HG03558 (cell line): ENCODE results near the gene KCNIP1.

ENCODE experiments used
- ATAC-seq: cut with Tn5 transposase; IDR thresholded peaks from one replicate; pipeline ENCODE4 v1.9.1; 2021; ENCODE audit warnings: moderate number of reproducible peaks; ENCODE audit not compliant: unreplicated experiment; ENCODE audit errors: extremely low read depth

The KCNIP1 gene

DNA sequence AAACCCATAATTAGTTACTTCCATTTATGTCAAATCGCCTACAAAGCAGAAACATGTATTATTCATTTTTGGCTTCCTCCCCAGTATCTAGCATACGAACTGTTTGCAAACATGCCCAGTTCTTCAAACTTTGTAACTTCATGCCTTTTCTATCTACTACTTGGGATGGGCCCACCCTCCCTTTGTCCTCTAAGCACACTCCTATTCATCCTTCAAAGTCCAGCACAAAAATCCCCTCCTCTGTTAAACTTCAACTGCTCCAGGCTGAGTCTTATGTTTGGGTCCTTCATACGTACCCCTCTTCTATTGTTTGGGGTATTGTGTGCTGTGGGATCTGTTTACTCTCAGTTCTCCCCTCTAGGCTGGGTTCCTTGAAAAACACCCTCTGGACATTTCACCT, 55.5 kb downstream of the KCNIP1 start:
- no peak for ATAC-seq

DNA sequence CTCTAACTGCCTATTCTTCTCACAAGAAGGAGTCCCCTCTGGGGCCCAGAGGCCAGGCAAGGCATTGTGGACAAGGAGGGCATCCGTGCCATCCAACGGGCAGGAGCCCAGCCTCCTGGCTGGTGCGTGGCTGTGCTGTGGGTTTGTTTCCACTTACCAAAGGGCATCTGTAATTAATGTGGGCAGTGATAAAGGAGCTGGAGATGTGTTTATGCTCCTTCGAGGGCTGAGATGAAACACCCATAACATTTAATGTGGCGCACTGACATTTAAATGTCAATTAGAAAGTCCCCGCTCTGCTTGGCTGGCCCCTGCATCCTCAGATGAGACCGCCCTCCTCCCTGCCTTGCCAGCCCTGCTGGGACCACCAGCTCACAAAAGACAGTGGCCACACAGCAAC, 57.1 kb downstream of the KCNIP1 start:
- no peak for ATAC-seq

DNA sequence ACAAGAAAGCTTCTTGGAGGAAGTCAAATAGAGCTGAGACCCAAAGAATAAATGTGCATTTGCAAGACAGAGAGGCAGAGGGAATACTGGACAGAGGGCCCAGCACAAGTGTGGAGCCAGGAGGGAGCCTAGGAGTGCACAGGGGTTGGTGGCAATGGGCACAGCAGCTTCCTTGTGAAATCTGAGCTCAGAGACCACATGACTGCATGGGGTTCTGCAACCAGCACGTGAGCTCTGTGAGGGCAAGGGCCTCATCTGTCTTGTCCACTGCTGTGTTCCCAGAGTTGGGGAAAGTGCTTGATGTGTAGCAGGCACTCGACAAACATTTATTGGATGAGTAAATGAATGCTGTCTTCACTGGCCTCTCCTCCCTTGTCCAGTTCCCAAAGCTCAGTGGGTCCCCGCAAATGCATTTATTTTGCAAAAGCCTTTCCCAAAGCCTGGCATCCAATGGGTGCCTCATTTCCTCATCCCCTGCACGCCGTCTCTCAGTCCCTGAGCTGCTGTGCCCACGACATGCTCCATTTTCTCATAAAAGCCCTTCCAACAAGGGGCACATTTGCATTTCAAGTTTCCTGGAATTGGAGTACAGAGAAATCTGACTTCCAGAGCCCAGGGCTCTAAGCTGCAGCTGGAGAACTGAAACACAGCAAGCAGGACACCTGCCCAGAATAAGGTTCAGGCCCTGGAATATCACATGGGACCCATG, 58.5 kb downstream of the KCNIP1 start:
- no peak for ATAC-seq

DNA sequence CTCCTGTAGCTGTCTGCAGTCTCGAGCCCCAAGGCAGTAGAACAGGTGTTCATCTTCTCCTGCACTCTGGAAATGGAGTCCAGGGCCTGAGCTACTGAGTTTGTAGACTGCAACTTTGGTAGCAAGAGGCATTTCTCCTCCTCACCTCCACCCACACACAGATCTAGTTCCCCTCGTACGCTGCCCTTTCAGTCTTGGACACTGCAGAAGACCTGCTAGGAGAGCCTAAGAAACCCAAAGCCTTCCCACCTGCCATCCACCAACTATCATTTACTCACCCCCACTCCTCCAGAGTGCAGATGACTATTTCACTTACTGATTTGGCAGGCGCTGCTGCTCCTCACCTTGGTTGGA, 59.0 kb downstream of the KCNIP1 start:
- ATAC-seq: no peak

DNA sequence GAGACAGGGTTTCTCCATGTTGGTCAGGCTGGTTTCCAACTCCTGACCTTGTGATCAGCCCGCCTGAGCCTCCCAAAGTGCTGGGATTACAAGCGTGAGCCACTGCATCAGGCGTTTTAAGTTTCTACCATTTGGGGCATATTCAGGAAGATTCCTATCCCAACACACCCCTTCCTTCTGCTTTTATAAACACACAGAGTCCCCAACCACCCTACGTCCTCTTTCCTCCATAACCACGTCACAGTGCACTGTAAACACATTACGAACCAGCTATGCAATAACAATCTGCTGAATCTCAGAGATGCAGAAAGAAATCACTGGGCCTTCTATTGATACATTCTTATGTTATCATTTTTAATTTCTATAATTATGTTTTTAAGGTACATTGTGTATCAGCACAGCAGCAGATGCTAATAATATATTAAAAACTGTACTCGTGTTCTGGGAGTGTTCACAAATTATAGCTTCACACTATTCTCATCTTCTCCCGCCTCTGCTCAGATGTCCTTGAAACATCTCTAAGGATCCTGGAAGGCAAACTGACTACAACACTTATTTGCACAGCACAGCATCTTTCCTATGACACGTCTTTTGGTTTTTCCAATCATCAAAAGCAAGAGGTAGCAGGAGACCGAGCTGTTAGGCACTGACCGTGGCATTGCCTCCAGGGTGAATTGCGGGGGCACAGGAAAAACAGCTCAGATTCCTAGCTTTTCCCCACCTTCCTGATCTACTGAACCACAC, 60.2 kb downstream of the KCNIP1 start:
- no peak for ATAC-seq

DNA sequence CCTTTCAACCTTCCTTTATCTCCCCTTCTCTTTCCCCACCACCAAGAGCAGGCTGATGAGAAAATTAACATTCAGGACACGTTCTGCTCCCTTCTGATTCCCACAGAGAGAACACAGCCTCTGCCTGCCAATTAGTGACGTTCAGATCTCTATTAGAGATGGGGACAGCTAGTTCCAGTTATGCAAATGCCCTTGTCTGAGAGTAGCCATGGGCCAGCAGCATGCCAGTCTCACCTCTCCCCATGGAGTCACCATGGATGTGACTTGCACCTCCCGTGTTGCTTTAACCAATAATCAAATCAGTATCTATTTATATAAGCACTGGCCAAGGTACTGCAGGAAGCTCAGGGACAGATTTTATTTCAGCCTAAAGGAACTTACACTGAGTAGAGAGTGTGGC, 61.3 kb downstream of the KCNIP1 start:
- no peak for ATAC-seq

DNA sequence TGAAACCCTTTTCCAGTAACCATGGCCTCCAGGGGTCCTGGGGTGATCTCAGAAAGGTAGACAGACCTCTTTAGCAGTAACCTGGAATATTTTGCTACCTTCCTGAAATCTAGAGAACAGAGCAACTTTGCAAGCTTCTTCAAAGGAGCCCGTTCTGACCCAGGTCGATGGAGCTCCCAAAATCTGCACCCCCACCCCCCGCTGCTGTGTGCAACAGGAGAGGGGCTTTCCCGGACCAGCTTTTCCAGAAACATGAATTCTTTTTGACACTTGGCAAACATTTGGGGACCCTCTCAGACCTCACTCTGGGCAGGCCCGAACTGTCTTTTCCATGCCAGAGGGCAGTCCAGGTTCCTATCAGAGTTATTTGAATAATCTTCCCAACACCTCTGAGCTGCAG, 65.3 kb downstream of the KCNIP1 start:
- no peak for ATAC-seq

DNA sequence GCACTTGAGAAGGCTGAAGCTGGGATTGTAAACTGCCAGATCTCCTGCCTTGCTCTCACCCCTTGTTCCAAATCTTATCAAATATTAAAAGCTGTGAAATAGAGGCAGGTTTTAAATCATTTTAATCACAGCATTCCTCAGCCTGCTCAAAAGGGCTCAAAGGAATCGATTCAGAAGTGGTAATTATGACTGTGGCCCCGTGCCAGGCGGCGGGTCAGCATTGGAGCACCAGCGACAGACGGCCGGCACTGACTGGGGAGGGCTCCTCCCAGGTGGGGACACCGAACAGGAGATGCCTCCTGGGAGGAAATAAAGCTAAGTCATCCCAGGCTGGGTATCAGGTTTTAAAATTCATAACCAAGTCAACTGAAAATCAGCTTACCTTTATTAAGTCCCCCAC, 66.7 kb downstream of the KCNIP1 start:
- no peak for ATAC-seq

DNA sequence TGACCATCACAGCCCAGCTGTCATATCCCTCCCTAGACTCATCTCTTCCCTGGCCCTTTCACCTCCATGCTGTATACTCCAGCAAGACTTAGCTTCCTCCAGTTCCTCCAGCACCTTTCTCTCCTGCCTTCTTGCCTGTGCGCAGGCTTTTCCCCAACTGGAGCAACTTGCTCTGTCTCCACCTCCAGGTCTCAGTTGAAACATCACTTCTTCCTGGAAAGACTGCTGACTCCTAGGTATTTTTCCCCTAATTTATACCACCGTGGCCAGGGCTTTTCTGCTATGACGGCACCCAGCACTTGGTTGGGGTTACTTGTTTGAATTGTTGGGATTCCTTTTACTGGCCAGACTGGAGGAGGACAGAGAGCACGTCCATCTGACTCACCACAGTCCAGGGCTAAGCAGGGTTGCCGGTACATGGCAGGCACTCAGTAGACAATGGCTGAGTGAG, 67.5 kb downstream of the KCNIP1 start:
- no peak for ATAC-seq

DNA sequence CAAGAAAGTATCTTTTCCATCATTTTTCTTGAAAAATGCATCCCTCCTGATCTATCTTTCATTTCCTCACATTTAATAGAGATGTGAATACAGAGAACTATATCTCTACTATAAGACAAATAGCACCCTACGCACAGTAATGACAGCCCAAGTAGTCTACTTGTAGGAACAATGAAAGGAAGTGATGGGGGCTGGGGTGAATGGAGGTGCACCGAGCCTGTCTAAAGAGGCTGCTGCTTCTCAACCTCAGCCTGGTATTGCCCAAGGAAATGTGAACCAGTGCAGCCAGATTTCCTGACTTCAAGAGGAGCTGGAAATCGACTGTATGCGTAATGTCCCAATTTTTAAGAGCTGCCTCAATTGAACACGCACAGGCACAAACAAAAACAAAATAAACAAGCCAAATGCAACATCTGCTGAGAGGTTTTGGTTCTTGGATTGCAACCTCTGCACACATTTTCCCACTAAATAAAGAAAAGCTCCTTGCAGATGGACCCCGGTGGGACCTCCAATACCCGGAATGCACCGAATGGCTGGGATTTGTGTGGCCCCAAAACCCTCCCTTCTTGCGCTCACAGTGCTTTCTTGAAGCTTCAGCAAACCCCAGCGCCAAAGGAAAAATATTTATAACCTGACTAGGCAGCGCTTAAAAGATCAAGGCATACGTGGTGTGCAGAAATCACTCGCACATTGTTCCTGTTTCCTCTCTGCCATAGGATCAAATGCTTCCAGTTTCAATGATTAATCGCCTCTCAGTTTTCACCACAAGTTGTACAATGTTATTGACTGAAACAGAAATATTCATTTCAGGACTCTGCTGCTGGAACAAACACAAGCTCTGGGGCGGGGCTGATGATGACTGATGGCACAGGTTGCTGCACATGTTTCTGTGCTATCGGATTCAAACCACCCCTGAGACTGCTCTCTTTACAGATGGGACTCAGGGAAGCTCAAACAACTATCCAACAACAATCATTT, 68.3 kb downstream of the KCNIP1 start:
- peak; percentile 93 for ATAC-seq

DNA sequence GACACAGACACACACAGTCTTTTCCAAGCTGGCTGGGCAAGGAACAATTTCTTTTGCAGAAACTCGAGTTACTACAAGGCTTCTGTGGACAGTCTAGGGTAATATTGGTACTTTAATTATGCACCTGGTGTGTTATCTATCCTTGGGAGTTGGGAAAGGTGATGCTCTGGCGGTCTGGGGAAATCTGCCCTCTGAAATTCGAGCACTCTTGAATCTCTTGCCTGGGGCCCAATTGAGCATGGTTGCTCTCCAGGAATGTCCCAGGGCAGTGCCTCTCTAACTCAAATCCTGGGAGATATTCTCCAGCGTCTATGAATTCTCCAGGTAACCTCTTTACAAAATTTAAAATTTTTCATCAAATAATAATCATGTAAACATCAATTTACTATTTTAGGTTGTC, 69.3 kb downstream of the KCNIP1 start:
- ATAC-seq: no peak

DNA sequence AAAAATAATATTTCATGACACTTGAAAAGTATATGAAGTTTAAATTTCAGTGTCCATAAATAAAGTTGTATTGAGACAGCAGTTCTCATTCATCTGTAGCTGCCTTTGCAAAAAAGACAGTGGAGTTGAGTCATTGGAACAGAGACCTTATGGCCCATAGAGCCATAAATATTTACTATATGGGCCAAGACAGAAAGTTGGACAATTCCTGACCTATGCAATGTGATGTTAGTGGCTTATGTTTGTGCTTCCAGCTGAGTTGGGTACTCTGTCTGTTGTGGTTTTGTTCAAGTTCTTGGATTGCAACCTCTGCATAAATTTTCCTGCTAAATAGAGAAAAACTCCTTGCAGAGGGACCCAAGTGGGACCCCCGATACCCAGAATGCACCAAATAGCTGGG, 69.8 kb downstream of the KCNIP1 start:
- ATAC-seq: no peak

DNA sequence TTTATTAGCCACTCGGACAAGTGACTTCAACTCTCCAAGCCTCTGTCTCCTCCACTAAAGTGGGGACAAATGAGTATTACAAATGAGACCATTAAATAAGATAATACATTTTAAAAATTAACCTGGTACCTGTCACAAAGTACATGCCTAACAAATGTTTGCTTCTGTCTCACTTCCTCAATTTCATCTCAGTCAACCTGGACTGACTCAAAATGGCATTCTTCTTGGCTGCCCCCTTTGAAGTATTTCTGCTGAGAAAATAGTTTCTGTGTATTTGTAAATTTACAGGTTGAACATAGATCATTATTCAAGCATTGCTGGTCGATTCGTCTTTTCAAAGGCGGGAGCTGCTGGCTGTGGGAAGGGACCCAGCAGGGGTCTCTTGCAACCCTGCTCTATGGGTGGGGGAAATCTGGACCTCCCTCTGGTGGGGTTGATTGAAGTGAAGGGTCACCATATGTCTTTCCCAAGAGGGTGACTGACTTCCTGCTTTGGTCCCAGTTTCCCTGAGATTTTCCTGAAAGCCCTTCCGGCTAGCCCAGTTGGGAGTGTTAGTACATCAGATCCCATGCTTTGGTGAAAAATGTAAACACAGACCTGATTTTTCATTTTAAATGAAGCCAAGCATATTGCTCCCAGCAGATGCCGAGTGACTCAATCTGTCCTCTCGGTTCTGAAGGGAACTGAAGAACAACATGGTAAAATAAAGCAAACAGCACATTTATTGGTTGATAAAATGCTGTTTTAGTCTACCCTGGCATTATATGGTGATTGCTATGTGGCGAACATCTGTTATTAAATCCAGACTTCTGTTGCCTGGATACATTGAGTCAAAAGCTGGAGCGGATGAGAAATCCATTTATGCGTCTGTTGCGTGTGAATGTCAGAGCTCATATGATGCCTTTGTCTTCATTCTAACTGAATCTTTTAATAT, 73.0 kb downstream of the KCNIP1 start:
- ATAC-seq: no peak

DNA sequence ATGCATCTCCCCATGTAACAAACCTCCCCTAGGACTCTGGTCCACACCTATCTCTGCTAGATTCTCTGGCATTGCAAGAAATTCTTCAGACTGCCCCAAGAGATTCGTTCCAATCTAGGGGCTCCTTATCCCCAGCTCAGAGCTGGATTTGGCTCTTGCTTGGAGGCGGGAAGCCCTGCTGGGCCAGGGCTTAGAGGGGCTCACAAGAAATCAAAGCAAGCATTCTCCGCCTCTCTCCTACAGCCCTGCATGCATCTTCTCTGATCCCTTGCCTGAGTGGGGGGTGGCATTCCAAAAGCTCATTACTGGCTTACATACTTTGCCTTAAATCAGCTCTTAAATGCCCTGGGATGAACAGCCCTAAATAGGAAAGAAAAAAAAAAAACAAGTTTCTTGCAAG, 75.8 kb downstream of the KCNIP1 start:
- no peak for ATAC-seq

DNA sequence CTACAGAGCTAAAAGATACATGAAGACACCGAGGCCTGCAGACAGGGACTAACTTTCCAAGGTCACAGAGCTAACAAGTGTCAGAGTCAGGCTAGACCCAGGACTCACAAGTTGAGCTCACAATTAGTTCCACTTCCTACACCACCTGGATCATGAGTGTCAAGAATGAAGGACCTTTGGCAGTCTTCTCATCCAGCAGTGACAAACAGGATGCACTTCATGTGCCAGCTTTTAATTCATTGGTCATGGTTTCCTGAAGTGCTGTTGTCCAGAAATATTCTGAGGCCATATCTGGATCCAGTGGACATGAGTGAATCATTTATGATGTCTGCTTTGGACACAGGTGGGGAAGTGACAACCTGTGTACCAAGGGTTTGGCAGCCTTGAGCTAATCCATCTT, 77.4 kb downstream of the KCNIP1 start:
- ATAC-seq: no peak

DNA sequence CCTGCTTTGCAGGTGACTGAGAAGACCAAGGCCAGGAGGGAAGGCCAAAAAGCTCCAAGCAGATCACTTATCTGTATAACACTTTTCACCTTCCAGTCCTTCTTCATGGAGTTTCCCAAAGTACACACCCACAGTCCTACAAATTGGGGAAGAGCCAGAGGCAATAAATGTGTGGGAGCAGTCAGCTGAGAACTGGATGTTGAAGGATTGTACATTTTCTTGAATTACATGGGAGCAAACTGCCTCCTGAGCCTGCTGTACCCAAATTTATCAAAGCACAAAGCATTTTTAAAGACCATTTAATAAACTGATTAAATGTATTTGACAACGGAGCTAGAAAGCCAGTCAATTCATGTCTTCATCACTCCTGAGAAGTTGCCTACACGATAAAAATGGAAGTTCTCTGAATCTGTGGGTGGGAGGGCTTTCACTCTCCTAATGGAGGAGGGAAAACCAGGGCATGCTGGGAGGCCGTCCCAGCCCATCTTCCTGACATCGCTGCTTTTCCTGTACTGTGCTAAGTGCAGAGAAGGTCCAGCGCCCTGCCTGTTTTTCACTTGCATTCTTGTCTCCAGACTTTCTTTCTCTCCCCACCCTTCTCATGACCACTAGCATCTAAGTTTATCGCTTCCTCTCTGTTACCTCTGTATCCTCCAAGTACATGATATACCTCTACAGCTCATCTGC, 79.0 kb downstream of the KCNIP1 start:
- ATAC-seq: no peak

DNA sequence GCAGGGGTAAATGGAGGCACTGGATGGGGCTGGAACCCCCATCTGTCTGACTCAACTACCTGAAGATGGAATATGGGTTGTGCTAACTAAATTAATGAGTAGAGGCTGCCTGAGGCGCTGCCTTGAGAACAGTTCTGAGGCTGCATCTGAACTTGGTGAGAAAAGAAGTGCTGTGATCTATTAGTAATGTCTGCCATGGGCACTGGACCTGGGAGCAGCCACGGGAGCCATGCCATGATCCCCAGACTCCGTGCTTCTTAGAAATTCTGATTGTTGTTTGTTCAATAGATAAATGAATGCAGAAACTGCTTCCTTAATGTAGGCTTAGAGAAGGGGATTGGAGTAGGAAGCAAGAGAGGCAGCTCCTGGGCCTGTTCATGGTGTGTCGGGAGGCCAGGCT, 80.2 kb downstream of the KCNIP1 start:
- ATAC-seq: no peak

DNA sequence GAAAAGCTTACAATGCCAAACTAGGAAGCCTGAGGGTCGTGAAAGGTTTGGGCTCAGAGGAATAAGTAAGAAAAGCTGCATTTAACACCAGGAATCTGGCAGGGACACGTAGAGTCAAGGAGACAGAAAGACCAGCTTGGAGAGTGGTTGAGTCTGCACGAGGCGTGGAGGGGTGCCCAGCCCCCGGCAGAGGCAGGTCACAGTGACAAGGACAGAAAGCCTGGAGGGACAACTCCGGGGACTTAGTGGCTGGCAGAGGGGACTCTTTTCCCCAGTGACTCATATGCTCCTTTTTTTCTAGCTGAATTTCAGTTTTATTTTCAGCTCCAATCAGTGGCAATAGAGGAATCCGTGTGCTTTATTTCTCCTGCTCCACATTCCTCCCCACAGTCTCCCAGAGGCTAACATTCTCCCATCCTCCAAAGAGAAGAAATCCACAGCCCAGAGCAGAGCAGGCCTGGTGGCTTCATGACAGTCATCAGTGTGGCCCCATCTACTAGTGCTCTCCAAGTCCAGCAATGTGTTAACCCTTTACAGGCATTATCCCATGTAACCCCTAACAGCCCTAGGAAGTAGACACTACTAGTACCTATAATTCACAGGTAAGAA, 80.7 kb downstream of the KCNIP1 start:
- no peak for ATAC-seq
